ENCODE results near the gene MYO1E.

The MYO1E gene

GRCh38 chr15:59196416-59196815 lies 176.3 kb downstream of the MYO1E start:
- H3K4me2 ChIP-seq (ENCODE audit: low read depth, low read length, poor library complexity, severe bottlenecking) = no peak overlapping the region
- H3K9me2 ChIP-seq (replicated peaks; ENCODE audit: insufficient read depth, low read length) = no peaks in the 10 kb centered on the region
- H3K4me3 ChIP-seq (ENCODE audit: insufficient read depth, low read length, poor library complexity, severe bottlenecking) = no peak overlapping the region
- H3K9me3 ChIP-seq (ENCODE audit: insufficient read depth, low read length) = no peaks in the 10 kb centered on the region
- no peaks in the 10 kb centered on the region for H4K20me1 ChIP-seq (ENCODE audit: low read depth, low read length)
- no peaks in the 10 kb centered on the region for H3K27me3 ChIP-seq (ENCODE audit: low read length)
- H3K27ac ChIP-seq (ENCODE audit: low read depth, low read length) = no peak overlapping the region
- TF ChIP-seq CTCF (IDR thresholded peaks at IDR 0.05; ENCODE audit: insufficient read depth, low read length, poor library complexity, severe bottlenecking) (no peak), EZH2phosphoT487 (conservative IDR thresholded peaks at IDR 0.05; ENCODE audit: low read length) (no peak)
- no peaks in the 10 kb centered on the region for H3K79me2 ChIP-seq (ENCODE audit: insufficient read depth, low read length)
- H3F3A ChIP-seq (ENCODE audit: insufficient read depth) = peaks cover 18% of the 10 kb centered on the region; the same call in 1 of the 2 replicates
- H3K9ac ChIP-seq (ENCODE audit: low read length) = no peak overlapping the region
- no peak overlapping the region for H2AFZ ChIP-seq (ENCODE audit: low read depth, low read length, severe bottlenecking)
- peaks cover 69% of the 10 kb centered on the region for H3K36me3 ChIP-seq (ENCODE audit: low read length)

GRCh38 chr15:59194639-59195325 lies 177.9 kb downstream of the MYO1E start:
- H3K79me2 ChIP-seq (ENCODE audit: insufficient read depth, low read length) = no peaks in the 10 kb centered on the region
- TF ChIP-seq EZH2phosphoT487 (conservative IDR thresholded peaks at IDR 0.05; ENCODE audit: low read length) (no peak), CTCF (IDR thresholded peaks at IDR 0.05; ENCODE audit: insufficient read depth, low read length, poor library complexity, severe bottlenecking) (no peak)
- peaks cover 13% of the 10 kb centered on the region; the same call in 1 of the 2 replicates for H3F3A ChIP-seq (ENCODE audit: insufficient read depth)
- no peak overlapping the region for H2AFZ ChIP-seq (ENCODE audit: low read depth, low read length, severe bottlenecking)
- H3K27ac ChIP-seq (ENCODE audit: low read depth, low read length) = no peak overlapping the region
- no peaks in the 10 kb centered on the region for H4K20me1 ChIP-seq (ENCODE audit: low read depth, low read length)
- no peaks in the 10 kb centered on the region for H3K9me2 ChIP-seq (replicated peaks; ENCODE audit: insufficient read depth, low read length)
- no peaks in the 10 kb centered on the region for H3K27me3 ChIP-seq (ENCODE audit: low read length)
- H3K9ac ChIP-seq (ENCODE audit: low read length) = no peak overlapping the region
- H3K36me3 ChIP-seq (ENCODE audit: low read length) = peaks cover 70% of the 10 kb centered on the region
- H3K4me3 ChIP-seq (ENCODE audit: insufficient read depth, low read length, poor library complexity, severe bottlenecking) = no peak overlapping the region
- no peak overlapping the region for H3K4me2 ChIP-seq (ENCODE audit: low read depth, low read length, poor library complexity, severe bottlenecking)
- H3K9me3 ChIP-seq (ENCODE audit: insufficient read depth, low read length) = no peaks in the 10 kb centered on the region

- H3K9ac ChIP-seq (ENCODE audit: low read length) = no peak overlapping the region
- no peaks in the 10 kb centered on the region for H3K79me2 ChIP-seq (ENCODE audit: insufficient read depth, low read length)
- no peak for TF ChIP-seq EZH2phosphoT487 (conservative IDR thresholded peaks at IDR 0.05; ENCODE audit: low read length)
- no peak for TF ChIP-seq CTCF (IDR thresholded peaks at IDR 0.05; ENCODE audit: insufficient read depth, low read length, poor library complexity, severe bottlenecking)
- H3K27me3 ChIP-seq (ENCODE audit: low read length) = no peaks in the 10 kb centered on the region
- H3K4me2 ChIP-seq (ENCODE audit: low read depth, low read length, poor library complexity, severe bottlenecking) = no peak overlapping the region
- no peak overlapping the region for H2AFZ ChIP-seq (ENCODE audit: low read depth, low read length, severe bottlenecking)
- H3K36me3 ChIP-seq (ENCODE audit: low read length) = peaks cover 75% of the 10 kb centered on the region
- peaks cover 22% of the 10 kb centered on the region; the same call in 1 of the 2 replicates for H3F3A ChIP-seq (ENCODE audit: insufficient read depth)
- no peaks in the 10 kb centered on the region for H3K9me3 ChIP-seq (ENCODE audit: insufficient read depth, low read length)
- H3K27ac ChIP-seq (ENCODE audit: low read depth, low read length) = no peak overlapping the region
- no peaks in the 10 kb centered on the region for H4K20me1 ChIP-seq (ENCODE audit: low read depth, low read length)
- H3K4me3 ChIP-seq (ENCODE audit: insufficient read depth, low read length, poor library complexity, severe bottlenecking) = no peak overlapping the region
- H3K9me2 ChIP-seq (replicated peaks; ENCODE audit: insufficient read depth, low read length) = no peaks in the 10 kb centered on the region
Measured at GRCh38 chr15:59191855-59192237, 180.8 kb downstream of the MYO1E start.
